ENCODE data around the gene GOLGA6C. TPM values are rescaled to one million over a fixed set of nuclear protein-coding genes. Genes with fewer than 3 reads are reported as not detected.
"Not testable (repeated sequence)": the region's sequence is repeated elsewhere in the genome, so short reads cannot be mapped to it uniquely, and the experiment has no call there.

Gene GOLGA6C
- total RNA-seq, 6 experiments from 2014 or later, result not detected

DNA sequence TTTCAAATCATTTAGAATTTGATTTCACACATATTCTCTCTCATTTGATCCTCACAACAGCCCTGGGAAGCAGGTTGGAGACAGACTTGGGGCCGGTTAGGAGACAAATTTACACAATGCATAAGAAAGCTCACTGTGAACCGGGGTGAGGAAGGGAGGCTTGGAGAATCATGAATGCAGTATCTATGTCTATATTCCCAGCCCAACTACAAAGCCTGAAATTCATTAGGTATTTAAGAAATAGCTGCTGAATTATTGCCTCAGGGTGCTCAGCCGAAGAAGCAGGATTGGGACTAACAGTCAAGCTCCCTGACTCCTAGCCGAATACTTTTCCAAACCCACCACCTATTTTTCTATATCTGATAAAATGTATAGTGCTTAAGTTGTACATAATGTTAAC, 8.4 kb upstream of the GOLGA6C start:
- Mint-ChIP-seq H3K9me3 (no peaks in the 10 kb centered on the region), H3K4me3 (no peak overlapping the region), H3K4me1 (ENCODE audit: low read depth) (no peaks in the 10 kb centered on the region), H3K27me3 (ENCODE audit: insufficient read depth) (peaks cover 72% of the 10 kb centered on the region), H3K36me3 (ENCODE audit: low read depth) (no peaks in the 10 kb centered on the region), H3K27ac (no peak overlapping the region)
- TF ChIP-seq, protein P1, sequence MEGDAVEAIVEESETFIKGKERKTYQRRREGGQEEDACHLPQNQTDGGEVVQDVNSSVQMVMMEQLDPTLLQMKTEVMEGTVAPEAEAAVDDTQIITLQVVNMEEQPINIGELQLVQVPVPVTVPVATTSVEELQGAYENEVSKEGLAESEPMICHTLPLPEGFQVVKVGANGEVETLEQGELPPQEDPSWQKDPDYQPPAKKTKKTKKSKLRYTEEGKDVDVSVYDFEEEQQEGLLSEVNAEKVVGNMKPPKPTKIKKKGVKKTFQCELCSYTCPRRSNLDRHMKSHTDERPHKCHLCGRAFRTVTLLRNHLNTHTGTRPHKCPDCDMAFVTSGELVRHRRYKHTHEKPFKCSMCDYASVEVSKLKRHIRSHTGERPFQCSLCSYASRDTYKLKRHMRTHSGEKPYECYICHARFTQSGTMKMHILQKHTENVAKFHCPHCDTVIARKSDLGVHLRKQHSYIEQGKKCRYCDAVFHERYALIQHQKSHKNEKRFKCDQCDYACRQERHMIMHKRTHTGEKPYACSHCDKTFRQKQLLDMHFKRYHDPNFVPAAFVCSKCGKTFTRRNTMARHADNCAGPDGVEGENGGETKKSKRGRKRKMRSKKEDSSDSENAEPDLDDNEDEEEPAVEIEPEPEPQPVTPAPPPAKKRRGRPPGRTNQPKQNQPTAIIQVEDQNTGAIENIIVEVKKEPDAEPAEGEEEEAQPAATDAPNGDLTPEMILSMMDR (IDR thresholded peaks at IDR 0.05), result no peak
- no peak for DNase-seq

DNA sequence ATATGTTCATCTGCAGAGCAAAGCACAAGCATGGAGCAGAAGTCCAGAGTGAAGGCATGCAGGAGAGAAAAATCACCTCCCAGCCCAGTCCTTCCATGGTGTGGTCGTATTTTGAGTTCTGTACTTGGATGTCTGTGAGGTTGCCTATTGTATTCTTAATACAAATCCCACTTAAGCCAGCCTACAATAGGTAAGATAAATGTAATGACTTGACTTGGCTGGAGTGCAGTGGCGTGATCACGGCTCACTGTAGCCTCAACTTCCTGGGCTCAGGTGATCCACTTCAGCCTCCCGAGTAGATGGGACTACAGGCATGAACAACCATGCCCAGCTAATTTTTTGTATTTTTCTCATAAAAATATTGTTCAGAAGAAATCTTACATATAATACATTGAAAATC, 6.8 kb upstream of the GOLGA6C start:
- not testable (repeated sequence) for H3K36me3 Mint-ChIP-seq (ENCODE audit: low read depth); DNase-seq; H3K9me3 Mint-ChIP-seq; H3K4me1 Mint-ChIP-seq (ENCODE audit: low read depth); H3K27ac Mint-ChIP-seq; H3K4me3 Mint-ChIP-seq
- peaks cover 65% of the 10 kb centered on the region for H3K27me3 Mint-ChIP-seq (ENCODE audit: insufficient read depth)

DNA sequence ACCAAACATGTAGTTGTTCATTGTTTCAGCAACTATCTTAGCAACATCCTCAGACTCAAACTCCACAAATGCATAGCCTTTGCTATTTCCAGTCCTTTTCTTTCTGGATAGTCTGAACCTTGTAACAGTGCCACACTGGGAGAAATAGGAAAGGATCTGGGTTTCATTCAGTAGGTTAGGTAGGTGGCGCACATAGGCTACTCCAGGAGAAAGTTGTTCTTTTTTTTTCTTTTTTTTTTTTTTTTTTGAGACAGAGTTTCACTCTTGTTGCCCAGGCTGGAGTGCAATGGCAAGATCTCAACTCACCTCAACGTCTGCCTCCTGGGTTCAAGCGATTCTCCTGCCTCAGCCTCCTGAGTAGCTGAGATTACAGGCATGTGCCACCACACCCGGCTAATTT, 5.8 kb upstream of the GOLGA6C start:
- H3K27me3 Mint-ChIP-seq (ENCODE audit: insufficient read depth), result peaks cover 59% of the 10 kb centered on the region
- H3K9me3 Mint-ChIP-seq; H3K4me1 Mint-ChIP-seq (ENCODE audit: low read depth); H3K4me3 Mint-ChIP-seq; H3K36me3 Mint-ChIP-seq (ENCODE audit: low read depth); DNase-seq; H3K27ac Mint-ChIP-seq: not testable (repeated sequence)
- TF ChIP-seq, protein P1 (IDR thresholded peaks at IDR 0.05), result peak; percentile 29; the same call in 1 of the 2 replicates

DNA sequence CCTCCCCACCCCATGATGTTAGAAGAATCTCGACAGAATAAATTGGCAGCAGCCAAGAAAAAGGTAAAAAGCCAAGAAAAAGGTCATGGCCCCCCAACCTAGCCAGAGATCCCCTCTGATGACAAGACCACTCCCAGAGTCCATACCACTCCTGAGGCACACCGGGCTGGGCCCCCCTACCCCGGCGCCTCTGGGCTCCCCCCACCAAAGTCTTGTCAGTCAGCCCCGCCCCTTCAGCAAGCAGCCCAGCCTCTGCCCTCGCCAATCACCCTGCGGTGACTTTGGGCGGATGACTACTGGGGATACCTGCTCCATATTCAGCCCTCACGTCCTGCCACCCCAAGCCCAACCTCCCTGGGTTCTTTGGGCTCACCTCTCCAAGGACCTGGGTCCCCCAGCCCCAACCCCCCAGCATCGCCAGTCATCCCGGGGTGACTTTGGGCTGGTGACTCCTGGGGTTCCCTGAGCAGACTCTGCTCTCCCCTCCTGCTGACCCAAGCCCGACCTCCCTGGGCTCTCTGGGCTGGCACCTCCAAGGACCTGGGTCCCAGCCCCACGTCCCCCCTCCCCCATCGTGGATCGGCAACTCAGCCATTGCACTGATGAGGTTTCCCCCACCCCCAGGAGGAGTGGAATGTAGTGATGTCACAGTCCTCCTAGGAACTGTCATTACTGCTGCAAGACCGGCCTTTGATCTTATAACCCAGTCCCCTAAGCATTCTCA, 648 bp downstream of the GOLGA6C start:
- H3K27me3 Mint-ChIP-seq (ENCODE audit: insufficient read depth); H3K4me1 Mint-ChIP-seq (ENCODE audit: low read depth): not testable (repeated sequence)

DNA sequence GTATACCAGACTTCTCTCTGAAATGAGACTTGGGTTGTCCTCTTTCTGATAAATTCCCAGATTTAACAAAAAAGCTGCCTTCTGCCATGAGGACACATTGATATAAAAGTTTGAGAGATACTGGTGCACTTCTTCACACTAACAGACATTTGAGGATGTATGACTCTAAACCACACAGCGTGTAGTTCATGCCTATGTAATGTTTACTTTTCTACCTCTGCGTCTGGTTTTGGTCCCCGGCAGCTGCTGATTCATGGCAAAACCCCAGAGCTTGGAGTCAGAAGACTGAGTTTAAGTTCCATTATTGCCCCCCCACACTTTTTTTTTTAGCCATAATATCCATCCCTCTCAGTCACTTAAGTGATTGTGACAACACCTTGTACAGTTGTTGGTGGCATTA, 1.7 kb downstream of the GOLGA6C start:
- not testable (repeated sequence) for H3K27ac Mint-ChIP-seq, H3K9me3 Mint-ChIP-seq

More for the DNA sequence above, 648 bp downstream of the GOLGA6C start:
- H3K4me3 Mint-ChIP-seq; DNase-seq; H3K9me3 Mint-ChIP-seq; H3K27ac Mint-ChIP-seq; H3K36me3 Mint-ChIP-seq (ENCODE audit: low read depth): not testable (repeated sequence)

DNA sequence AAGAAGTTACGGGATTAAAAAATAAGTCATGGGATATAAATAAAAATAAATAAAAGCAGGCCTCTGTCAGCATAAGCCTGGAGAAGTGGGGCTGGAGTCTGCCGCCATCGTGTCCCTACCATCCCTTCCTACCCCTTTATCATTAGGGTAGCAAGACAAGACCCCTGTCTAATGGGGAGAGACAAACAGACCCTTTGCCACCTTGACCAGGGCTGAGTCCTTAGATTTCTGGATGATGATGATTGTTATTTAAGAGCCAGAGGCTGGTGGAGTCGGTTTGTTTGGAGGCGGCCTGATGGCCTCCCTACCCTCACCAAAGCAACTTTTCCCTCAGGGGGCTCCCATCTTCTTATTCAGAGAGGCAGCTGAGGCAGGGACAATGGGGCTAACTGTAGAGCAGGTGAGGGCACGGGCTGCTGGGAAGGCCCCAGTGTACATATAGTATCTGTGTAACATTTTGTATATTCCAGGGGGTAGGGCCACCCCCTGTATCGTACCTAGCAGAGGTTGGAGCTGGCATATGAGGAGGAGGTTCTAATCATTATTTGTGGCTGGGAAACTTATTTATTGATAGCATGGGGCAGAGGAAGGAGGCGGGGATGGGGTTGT, 15.7 kb downstream of the GOLGA6C start:
- not testable (repeated sequence) for H3K4me3 Mint-ChIP-seq; H3K27me3 Mint-ChIP-seq (ENCODE audit: insufficient read depth); H3K4me1 Mint-ChIP-seq (ENCODE audit: low read depth); DNase-seq; H3K36me3 Mint-ChIP-seq (ENCODE audit: low read depth); H3K27ac Mint-ChIP-seq; H3K9me3 Mint-ChIP-seq

More for the DNA sequence above, 1.7 kb downstream of the GOLGA6C start:
- not testable (repeated sequence) for H3K4me1 Mint-ChIP-seq (ENCODE audit: low read depth); H3K36me3 Mint-ChIP-seq (ENCODE audit: low read depth); H3K4me3 Mint-ChIP-seq; DNase-seq; H3K27me3 Mint-ChIP-seq (ENCODE audit: insufficient read depth)

DNA sequence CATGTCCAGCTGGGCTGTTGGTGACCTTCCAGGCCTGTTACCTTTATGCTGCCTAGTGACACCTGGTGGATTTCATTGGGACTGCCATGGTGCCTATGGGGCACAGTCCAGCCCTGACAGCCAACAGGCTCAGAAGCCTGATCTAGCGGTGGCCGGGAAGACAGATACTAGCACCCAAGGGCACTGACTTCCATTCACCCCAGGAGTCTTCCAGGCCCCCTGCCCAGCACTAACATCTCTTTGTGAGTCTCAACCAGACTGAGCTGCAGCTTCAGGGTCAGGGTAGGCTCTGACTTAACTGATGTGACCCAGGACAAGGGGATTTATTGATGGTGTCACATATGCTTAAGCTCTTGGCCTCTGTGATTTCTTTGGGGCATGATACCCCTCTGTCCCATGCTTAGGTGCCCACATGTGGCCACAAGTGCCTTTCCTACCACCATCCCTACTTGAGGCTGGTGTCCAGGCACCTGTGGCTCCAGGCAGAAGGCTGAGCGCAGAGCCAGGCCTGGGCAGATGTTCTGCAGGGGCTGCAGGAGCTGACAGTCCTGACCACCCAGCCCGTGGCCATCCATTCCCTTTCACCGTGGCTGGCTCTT, 16.5 kb downstream of the GOLGA6C start:
- H3K36me3 Mint-ChIP-seq (ENCODE audit: low read depth); H3K9me3 Mint-ChIP-seq; H3K27me3 Mint-ChIP-seq (ENCODE audit: insufficient read depth); H3K4me3 Mint-ChIP-seq; H3K27ac Mint-ChIP-seq; H3K4me1 Mint-ChIP-seq (ENCODE audit: low read depth): not testable (repeated sequence)
- peak; percentile 69 for DNase-seq
- TF ChIP-seq, protein P1 (IDR thresholded peaks at IDR 0.05), result peak; percentile 79

DNA sequence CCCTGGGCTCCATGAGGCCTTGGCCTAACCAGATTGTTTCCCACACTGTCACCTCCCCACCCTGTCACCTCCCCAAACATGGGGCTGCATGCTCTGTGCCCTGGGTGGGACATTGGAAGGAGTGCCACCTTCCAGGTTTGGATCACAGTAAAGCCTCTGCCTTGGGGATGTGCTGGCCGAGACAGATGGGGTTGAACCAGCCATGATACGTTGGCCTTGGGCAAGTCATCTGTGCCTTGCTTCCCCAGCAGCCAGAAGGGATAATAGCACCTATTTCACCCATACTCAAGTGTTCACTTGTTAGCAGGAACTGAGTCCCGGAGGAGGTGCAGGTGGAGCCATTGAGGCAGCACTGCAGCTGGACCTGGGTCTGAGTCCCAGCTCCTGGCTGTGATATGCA, 17.5 kb downstream of the GOLGA6C start:
- H3K27ac Mint-ChIP-seq, result not testable (repeated sequence)

DNA sequence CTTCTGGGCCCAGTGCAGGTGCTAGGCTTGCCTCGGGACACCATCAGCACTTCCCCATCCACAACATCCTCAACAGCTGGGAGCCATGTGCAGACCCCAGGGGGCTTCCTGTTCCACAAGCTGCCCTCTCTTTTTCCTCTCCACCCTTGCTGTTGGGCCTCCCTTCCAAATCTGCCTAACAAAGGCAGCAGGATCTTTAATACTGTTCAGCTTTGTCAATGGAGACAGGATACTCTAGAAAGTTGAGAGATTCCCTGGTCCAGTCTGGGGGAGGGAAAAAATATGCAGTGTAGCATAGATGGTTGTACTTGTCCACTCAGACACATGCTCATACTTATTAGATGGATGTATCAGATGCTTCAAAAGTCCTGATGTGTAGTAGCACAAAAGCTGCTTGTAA, 20.4 kb downstream of the GOLGA6C start:
- not testable (repeated sequence) for H3K4me1 Mint-ChIP-seq (ENCODE audit: low read depth); DNase-seq; H3K27ac Mint-ChIP-seq; H3K4me3 Mint-ChIP-seq; H3K27me3 Mint-ChIP-seq (ENCODE audit: insufficient read depth); H3K36me3 Mint-ChIP-seq (ENCODE audit: low read depth); H3K9me3 Mint-ChIP-seq

More for the DNA sequence above, 17.5 kb downstream of the GOLGA6C start:
- H3K4me3 Mint-ChIP-seq; H3K9me3 Mint-ChIP-seq; H3K36me3 Mint-ChIP-seq (ENCODE audit: low read depth); H3K4me1 Mint-ChIP-seq (ENCODE audit: low read depth); DNase-seq; H3K27me3 Mint-ChIP-seq (ENCODE audit: insufficient read depth): not testable (repeated sequence)

DNA sequence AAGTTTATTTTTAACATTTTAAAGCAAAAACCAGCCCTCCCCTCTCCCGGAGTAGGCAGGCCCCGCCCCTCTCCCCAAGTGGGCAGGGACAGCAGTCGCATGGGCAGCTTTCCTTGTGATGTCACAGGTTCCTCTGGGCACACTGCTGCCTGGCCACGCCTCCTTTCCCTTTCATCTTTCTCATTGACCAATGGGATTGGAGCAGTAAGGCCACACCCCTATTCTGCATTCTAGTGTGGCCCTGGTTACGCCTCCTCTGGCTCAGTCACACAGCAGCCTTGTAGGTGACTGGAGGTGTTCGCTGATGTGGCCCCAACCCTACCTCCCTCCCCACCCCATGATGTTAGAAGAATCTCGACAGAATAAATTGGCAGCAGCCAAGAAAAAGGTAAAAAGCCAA, 24.4 kb downstream of the GOLGA6C start, which contains the start of gene GOLGA6D:
Gene GOLGA6D, plus strand, starts transcription at position 264 of the 400 bp plus-strand sequence. Its CDS starts 41 bp downstream, at position 305.
- not testable (repeated sequence) for H3K9me3 Mint-ChIP-seq; H3K36me3 Mint-ChIP-seq (ENCODE audit: low read depth); DNase-seq; H3K4me3 Mint-ChIP-seq; H3K4me1 Mint-ChIP-seq (ENCODE audit: low read depth); H3K27me3 Mint-ChIP-seq (ENCODE audit: insufficient read depth); H3K27ac Mint-ChIP-seq

DNA sequence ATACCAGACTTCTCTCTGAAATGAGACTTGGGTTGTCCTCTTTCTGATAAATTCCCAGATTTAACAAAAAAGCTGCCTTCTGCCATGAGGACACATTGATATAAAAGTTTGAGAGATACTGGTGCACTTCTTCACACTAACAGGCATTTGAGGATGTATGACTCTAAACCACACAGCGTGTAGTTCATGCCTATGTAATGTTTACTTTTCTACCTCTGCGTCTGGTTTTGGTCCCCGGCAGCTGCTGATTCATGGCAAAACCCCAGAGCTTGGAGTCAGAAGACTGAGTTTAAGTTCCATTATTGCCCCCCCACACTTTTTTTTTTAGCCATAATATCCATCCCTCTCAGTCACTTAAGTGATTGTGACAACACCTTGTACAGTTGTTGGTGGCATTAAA, 26.0 kb downstream of the GOLGA6C start:
- H3K4me3 Mint-ChIP-seq; H3K27ac Mint-ChIP-seq; H3K36me3 Mint-ChIP-seq (ENCODE audit: low read depth); H3K27me3 Mint-ChIP-seq (ENCODE audit: insufficient read depth); H3K4me1 Mint-ChIP-seq (ENCODE audit: low read depth); H3K9me3 Mint-ChIP-seq; DNase-seq: not testable (repeated sequence)

Measured in HFFc6 (cell line).